PC-9 (cell line): Measurements from ENCODE around the gene TF. TPM values are rescaled to one million over a fixed set of nuclear protein-coding genes. Genes with fewer than 3 reads are reported as not detected.

Experiments
- BruUV-seq: library from RNA; stranded (reverse); fragments of 400-500 nt; replicated peaks from 2 replicates; lab custom pipeline; 2021; lab: Mats Ljungman, UMichigan
- CTCF ChIA-PET: fragments of 300-600 bp; sonication (Branson Sonifier 250); formaldehyde crosslinking; loops from one replicate; lab custom pipeline; 2022; ENCODE audit warnings: antibody characterized with exemption; lab: Charles Lee
- POLR2A ChIA-PET: fragments of 300-600 bp; sonication (Branson Sonifier 250); formaldehyde crosslinking; loops from one replicate; lab custom pipeline; 2022; ENCODE audit warnings: antibody characterized with exemption; ENCODE audit not compliant: unreplicated experiment; lab: Charles Lee
- DNase-seq, 2 experiments: peaks; one replicate each; pipeline versions ENCODE4 v3.0.0 to v3.0.0-alpha.2; 2015 to 2022; ENCODE audit warnings: mixed read lengths in 1 of 2
- H2AFZ ChIP-seq: fragments of 200-600 bp; sonication (generic); 2 replicates; pipeline ENCODE4 v1.8.1; 2017; ENCODE audit warnings: antibody characterized with exemption
- H3F3A ChIP-seq: fragments of 200-600 bp; sonication (generic); 2 replicates; pipeline ENCODE4 v1.8.1; 2017; ENCODE audit warnings: antibody characterized with exemption, mild to moderate bottlenecking, low read depth; ENCODE audit not compliant: insufficient read depth
- H3K27ac ChIP-seq: fragments of 200-600 bp; sonication (generic); 2 replicates; pipeline ENCODE4 v1.6.1; 2016; ENCODE audit warnings: mixed run types
- H3K27me3 ChIP-seq: fragments of 200-600 bp; sonication (generic); 2 replicates; pipeline ENCODE4 v1.6.1; 2016; ENCODE audit warnings: low read depth, mixed run types; ENCODE audit not compliant: insufficient read depth
- H3K36me3 ChIP-seq: fragments of 200-600 bp; sonication (generic); 2 replicates; pipeline ENCODE4 v1.6.1; 2016; ENCODE audit warnings: low read depth, mixed run types
- H3K4me1 ChIP-seq: fragments of 200-600 bp; sonication (generic); replicated peaks from 2 replicates; pipeline ENCODE4 v1.6.1; 2016; ENCODE audit warnings: mixed run types; ENCODE audit not compliant: insufficient read depth
- H3K4me2 ChIP-seq: fragments of 200-600 bp; sonication (generic); 2 replicates; pipeline ENCODE4 v1.6.1; 2017; ENCODE audit warnings: mixed run types
- H3K4me3 ChIP-seq: fragments of 200-600 bp; sonication (generic); 2 replicates; pipeline ENCODE4 v1.6.1; 2016; ENCODE audit warnings: mixed run types
- H3K79me2 ChIP-seq: fragments of 200-600 bp; sonication (generic); 2 replicates; pipeline ENCODE4 v1.6.1; 2017; ENCODE audit warnings: low read depth, mixed run types
- H3K9me2 ChIP-seq: fragments of 200-600 bp; sonication (generic); 2 replicates; pipeline ENCODE4 v1.8.1; 2017; ENCODE audit warnings: mild to moderate bottlenecking; ENCODE audit not compliant: insufficient read depth
- H3K9me3 ChIP-seq: fragments of 200-600 bp; sonication (generic); 2 replicates; pipeline ENCODE4 v1.8.1; 2016; ENCODE audit warnings: low read depth; ENCODE audit not compliant: insufficient read depth
- H4K20me1 ChIP-seq: fragments of 200-600 bp; sonication (generic); 2 replicates; pipeline ENCODE4 v1.8.1; 2017; ENCODE audit not compliant: insufficient read depth
- EZH2 ChIP-seq: fragments of 200-600 bp; sonication (generic); IDR thresholded peaks from 2 replicates; pipeline ENCODE4 v1.8.0; 2017; ENCODE audit warnings: antibody characterized with exemption, low read depth
- intact Hi-C: fragments of 100-400 bp; cut with micrococcal nuclease; formaldehyde crosslinking; loops from one replicate; pipeline ENCODE4 v1.10.0; 2022; ENCODE audit not compliant: unreplicated experiment
- total RNA-seq: library from RNA; stranded (reverse); gene quantifications from 2 replicates; pipeline ENCODE4 v1.2.3, GENCODE V29; 2021
- TF ChIP-seq, protein P1 (sequence below): fragments of 200-600 bp; sonication (generic); conservative IDR thresholded peaks from 2 replicates; pipeline ENCODE4 v1.6.1; 2017; ENCODE audit warnings: mixed run types, antibody characterized with exemption, mild to moderate bottlenecking, moderate library complexity

TF gene
- total RNA-seq, 1 experiment from 2014 or later: 0.24 TPM

GRCh38 chr3:133842158-133842557 lies 96.0 kb downstream of the TF start:
- H3K36me3 ChIP-seq: no peaks in the 10 kb centered on the region
- H3F3A ChIP-seq: no peaks in the 10 kb centered on the region
- intact Hi-C loops: no loop called here
- no peaks in the 10 kb centered on the region for H3K79me2 ChIP-seq
- TF ChIP-seq EZH2: no peak
- TF ChIP-seq, protein P1, sequence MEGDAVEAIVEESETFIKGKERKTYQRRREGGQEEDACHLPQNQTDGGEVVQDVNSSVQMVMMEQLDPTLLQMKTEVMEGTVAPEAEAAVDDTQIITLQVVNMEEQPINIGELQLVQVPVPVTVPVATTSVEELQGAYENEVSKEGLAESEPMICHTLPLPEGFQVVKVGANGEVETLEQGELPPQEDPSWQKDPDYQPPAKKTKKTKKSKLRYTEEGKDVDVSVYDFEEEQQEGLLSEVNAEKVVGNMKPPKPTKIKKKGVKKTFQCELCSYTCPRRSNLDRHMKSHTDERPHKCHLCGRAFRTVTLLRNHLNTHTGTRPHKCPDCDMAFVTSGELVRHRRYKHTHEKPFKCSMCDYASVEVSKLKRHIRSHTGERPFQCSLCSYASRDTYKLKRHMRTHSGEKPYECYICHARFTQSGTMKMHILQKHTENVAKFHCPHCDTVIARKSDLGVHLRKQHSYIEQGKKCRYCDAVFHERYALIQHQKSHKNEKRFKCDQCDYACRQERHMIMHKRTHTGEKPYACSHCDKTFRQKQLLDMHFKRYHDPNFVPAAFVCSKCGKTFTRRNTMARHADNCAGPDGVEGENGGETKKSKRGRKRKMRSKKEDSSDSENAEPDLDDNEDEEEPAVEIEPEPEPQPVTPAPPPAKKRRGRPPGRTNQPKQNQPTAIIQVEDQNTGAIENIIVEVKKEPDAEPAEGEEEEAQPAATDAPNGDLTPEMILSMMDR: no peak
- ChIA-PET CTCF (no interaction called here), POLR2A (no interaction called here)
- H3K4me3 ChIP-seq: no peak overlapping the region
- H3K4me2 ChIP-seq: no peak overlapping the region
- H3K9me3 ChIP-seq: no peaks in the 10 kb centered on the region
- no peak for DNase-seq
- no peak overlapping the region for H2AFZ ChIP-seq
- no peaks in the 10 kb centered on the region for H3K4me1 ChIP-seq
- BruUV-seq: no TSS peak
- no peak overlapping the region for H3K27ac ChIP-seq
- no peaks in the 10 kb centered on the region for H3K9me2 ChIP-seq
- no peaks in the 10 kb centered on the region for H4K20me1 ChIP-seq
- peaks cover 26% of the 10 kb centered on the region for H3K27me3 ChIP-seq

- Histone ChIP-seq H3K9me3 (no peaks in the 10 kb centered on the region), H3K4me1 (no peaks in the 10 kb centered on the region), H3K4me2 (no peak overlapping the region), H3K36me3 (no peaks in the 10 kb centered on the region), H3K79me2 (no peaks in the 10 kb centered on the region), H3K27me3 (peaks cover 24% of the 10 kb centered on the region; the same call in 1 of the 2 replicates), H2AFZ (no peak overlapping the region), H3K9me2 (no peaks in the 10 kb centered on the region), H3K4me3 (no peak overlapping the region), H3F3A (no peaks in the 10 kb centered on the region), H4K20me1 (no peaks in the 10 kb centered on the region), H3K27ac (no peak overlapping the region)
- CTCF ChIA-PET: no interaction called here
- intact Hi-C loops: no loop called here
- POLR2A ChIA-PET: no interaction called here
- DNase-seq: no peak
- no TSS peak for BruUV-seq
- TF ChIP-seq, protein P1: no peak
- no peak for TF ChIP-seq EZH2
These were observed 97.4 kb downstream of the TF start for GRCh38 chr3:133843634-133844033.

DNA sequence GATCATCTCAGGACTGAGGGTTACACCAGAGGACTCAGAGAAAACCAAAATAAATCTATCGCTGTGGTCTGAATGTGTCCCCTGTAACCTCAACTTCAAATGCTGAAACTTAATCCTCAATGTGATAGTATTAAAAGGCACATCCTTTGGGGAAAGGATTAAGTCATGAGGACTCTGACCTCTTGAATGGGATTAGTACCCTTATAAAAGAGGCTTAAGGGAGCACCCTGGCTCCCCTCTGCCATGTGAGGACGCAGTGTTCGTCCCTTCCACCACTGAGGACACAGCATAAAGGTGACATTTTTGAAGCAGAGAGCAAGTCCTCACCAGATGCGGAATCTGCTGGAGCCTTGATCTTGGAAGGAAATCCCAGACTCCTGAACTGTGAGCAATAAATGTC lies 98.9 kb downstream of the TF start:
- no peak for DNase-seq
- intact Hi-C loops: no loop called here
- Histone ChIP-seq H3K36me3 (no peaks in the 10 kb centered on the region), H3K79me2 (no peaks in the 10 kb centered on the region), H3K4me2 (no peak overlapping the region), H2AFZ (no peak overlapping the region), H3K27me3 (peaks cover 31% of the 10 kb centered on the region; the same call in 1 of the 2 replicates), H4K20me1 (no peaks in the 10 kb centered on the region), H3K4me1 (no peaks in the 10 kb centered on the region), H3K4me3 (no peak overlapping the region), H3K9me3 (no peaks in the 10 kb centered on the region), H3K9me2 (no peaks in the 10 kb centered on the region), H3F3A (no peaks in the 10 kb centered on the region), H3K27ac (no peak overlapping the region)
- POLR2A ChIA-PET: no interaction called here
- no peak for TF ChIP-seq EZH2
- TF ChIP-seq, protein P1: no peak
- BruUV-seq: no TSS peak
- CTCF ChIA-PET: no interaction called here

Other genes with a start within 250 kb of the TF start
- 178 and 193 TPM in 2 replicates for gene CDV3, start 172.7 kb upstream of the TF start, total RNA-seq
- 42.2 and 52.2 TPM in 2 replicates for gene TOPBP1, start 84.5 kb upstream of the TF start, total RNA-seq
- 25.5 and 29.8 TPM in 2 replicates for gene SRPRB, start 59.4 kb downstream of the TF start, total RNA-seq
- gene RAB6B, start 149.5 kb downstream of the TF start, total RNA-seq: 0.40 and 0.52 TPM in 2 replicates